LNCAP (cell line): ENCODE results near the gene CYTH1.

ENCODE experiments used
- TF ChIP-seq, protein P1 (sequence below): fragments of 450-650 bp; IDR thresholded peaks from 2 replicates; pipeline ENCODE4 v1.5.1; 2017; ENCODE audit warnings: mild to moderate bottlenecking

CYTH1 gene

DNA sequence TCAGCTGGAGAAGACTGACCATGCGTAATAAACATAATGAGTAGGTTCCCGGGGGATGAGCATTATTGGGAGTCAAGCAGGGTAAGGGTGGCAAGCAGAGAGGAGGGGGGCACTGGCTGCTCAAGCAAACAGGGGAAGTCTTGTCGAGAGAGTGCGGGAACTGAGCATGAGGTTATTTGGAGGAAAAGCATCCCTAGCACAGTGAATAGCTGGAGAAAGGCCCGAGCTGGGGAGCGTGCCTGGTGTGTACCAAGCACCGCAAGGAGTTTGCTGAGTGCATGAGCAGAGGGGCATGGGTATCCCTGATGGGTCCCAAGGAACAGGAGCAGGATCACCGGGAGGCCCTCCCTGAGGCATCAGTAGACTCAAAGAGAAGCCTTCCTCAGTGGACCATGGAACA, 17.2 kb downstream of the CYTH1 start:
- TF ChIP-seq, protein P1, sequence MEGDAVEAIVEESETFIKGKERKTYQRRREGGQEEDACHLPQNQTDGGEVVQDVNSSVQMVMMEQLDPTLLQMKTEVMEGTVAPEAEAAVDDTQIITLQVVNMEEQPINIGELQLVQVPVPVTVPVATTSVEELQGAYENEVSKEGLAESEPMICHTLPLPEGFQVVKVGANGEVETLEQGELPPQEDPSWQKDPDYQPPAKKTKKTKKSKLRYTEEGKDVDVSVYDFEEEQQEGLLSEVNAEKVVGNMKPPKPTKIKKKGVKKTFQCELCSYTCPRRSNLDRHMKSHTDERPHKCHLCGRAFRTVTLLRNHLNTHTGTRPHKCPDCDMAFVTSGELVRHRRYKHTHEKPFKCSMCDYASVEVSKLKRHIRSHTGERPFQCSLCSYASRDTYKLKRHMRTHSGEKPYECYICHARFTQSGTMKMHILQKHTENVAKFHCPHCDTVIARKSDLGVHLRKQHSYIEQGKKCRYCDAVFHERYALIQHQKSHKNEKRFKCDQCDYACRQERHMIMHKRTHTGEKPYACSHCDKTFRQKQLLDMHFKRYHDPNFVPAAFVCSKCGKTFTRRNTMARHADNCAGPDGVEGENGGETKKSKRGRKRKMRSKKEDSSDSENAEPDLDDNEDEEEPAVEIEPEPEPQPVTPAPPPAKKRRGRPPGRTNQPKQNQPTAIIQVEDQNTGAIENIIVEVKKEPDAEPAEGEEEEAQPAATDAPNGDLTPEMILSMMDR, result no peak

DNA sequence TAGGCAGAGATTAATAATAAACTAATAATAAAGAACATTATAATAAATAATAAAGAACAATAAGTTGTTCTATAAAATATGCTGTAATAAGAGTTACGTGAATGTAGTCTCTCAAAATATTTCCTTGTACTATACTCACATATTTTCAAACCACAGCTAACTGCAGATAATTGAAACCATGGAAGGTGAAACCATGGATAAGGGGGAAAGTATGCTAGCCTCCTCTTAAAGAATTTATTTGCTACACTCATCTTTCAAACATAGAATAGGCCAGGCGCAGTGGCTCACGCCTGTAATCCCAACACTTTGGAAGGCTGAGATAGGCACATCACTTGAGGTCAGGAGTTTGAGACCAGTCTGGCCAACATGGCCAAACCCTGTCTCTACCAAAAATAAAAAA, 18.5 kb downstream of the CYTH1 start:
- TF ChIP-seq, protein P1, result no peak

DNA sequence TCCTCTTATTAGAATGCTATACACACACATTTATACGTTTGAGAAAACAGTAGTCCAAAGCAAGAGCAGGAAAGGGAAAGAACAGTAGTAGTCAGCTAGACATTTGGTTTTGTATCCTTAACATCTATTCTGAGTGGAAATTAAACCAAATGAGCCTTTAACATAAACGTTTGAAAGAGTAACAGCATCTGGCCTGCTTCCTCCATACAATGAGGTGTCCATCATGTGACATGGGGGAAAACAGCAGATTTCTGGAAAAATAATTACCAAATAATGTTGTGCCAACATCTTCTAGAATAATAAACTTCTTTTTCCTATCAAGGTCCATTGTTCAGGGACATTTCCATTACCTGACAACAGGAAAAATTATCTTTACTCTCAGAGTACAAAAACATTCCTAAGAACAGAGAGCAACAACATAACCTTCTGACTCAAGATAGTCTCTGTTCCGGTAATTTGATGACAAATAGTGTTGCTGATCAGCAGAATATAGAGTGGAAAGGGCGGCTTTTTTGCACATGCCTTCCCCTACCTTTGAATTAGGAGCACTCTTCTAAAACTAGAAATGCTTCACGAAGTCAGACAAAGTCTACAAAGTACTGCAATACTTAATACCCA, 20.2 kb downstream of the CYTH1 start:
- TF ChIP-seq, protein P1, result no peak

DNA sequence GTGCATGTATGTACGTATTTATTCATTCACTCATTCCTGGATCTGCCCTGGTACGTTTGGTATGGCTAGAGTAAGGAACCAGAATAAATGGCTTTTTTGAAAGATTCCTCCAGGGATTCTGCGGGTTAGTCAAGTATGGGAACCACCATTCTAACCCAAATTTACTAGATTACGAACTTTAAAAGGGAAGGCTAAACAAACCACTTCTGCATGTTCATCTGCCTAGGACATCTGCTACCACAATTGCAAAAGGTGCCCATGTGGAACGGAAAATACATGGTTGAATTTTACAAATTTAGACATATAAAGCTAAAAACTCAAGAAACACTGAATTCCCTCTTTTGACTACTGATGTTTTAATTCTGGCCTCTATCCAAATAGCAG, 22.1 kb downstream of the CYTH1 start:
- TF ChIP-seq, protein P1, result no peak

DNA sequence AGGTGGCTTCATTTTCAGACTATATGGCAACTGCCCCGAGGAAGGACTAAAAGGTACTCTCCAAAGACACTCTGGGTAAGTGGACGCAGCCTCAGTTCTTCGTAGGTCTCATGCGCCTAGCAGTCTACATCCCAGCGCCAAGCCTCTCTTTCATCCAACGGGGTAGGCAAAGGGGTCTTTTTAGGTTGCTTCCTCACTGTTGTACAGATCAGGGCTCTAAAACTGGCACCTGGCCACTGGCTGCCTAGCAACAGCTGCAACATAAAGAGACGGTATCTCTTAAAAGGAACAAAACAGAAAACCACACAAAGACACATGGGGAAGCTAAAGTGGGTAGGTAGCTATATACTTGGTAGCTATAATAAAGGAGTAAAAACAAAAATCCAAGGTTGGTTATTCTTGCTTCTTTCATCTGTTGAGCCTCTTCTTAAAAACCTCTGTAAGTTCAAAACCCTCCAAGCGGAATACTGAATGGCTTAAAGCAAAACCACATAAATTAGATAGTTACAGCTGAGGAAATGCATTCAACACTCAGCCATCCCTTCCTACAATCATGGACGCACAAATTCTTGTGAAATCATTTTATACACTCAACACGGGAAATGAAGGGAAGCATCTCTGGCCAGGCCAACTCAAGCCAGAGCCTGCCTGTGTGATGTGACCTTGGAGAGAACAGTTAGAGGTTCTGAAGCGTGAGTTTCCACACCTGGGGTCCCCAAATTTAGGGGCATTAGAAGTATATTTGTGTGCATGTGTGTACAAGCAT, 22.7 kb downstream of the CYTH1 start:
- TF ChIP-seq, protein P1, result no peak

DNA sequence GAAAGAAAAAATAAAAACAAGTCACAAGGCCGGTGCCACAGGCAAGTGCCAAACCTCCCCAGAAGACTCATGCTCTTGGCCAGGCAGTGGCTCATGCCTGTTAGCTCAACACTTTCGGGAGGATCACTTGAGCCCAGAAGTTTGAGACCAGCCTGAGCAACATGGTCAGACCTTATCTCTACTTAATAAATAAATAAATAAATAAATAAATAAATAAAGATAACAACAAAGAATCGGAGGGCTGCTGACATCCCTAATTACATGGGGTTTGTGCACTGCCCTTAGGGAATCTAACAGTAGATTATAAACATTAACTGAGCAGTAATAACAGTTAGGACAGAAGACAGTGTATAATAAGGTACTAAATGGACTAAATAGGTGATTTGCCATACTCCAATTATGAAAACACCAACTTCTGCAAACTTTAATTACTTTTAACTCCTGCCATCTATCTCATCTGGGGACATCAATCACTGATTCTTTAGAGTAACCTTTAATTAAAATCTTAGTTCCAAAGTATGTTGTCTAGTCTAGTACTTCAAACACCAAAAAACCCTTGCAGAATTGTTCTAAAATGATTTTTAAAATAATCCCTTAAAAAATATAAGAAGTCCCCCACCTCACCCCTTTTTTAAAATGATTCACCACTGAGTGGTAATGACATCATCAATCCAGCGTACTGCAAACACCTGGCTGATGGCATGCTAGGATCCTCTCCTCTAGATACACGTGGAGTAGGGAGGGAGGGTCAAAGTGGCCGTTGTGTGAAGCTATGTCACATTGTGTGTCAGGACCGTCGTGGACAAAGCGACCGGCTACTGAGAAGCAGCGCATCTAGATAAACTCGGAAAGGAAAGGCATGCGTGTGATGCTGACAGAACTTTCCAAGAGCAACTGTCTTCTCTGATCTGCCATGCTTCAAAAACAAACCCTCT, 28.5 kb downstream of the CYTH1 start:
- TF ChIP-seq, protein P1, result no peak

DNA sequence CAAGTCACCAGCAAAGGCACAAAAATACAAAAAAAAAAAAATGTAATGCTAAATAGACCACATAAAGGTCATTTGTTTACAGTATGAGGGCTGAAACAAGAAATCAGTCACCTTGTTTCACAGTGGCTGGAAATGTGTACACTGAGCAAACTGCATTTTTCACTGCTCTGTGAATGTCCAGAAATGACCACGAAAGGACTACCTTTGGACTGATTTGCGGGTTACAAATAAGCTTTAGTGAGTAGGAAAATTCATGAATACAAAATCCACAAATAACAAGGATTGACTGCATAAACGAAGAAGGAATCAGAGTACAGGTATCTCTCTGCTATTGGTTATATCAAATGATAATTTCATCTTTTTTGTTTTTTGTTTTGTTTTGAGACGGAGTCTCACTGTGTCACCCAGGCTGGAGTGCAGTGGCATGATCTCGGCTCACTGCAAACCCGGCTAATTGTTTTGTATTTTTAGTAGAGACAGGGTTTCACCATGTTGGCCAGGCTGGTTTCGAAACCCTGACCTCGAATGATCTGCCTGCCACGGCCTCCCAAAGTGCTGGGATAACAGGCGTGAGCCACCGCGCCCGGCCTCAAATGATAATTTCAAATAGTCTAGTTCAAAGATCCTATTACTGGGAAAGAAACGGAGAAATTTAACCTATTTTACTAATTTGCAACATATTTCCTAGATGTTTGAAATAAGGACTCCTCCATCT, 30.5 kb downstream of the CYTH1 start:
- TF ChIP-seq, protein P1, result no peak
